K562 (cell line): ENCODE results near the gene PLA2R1. TPM values are rescaled to one million over a fixed set of nuclear protein-coding genes. Genes with fewer than 3 reads are reported as not detected.

ENCODE experiments used
- ATAC-seq: fragments of 200-7000 bp; cut with Tn5 transposase; 3 replicates; pipeline ENCODE4 v1.9.1; 2020; ENCODE audit warnings: moderate library complexity
- BruUV-seq: library from RNA; stranded (reverse); fragments of 400-500 nt; replicated peaks from 2 replicates; lab custom pipeline; 2021; lab: Mats Ljungman, UMichigan
- CTCF ChIA-PET: fragments of 300-600 bp; formaldehyde crosslinking; extraction: SDS; loops from one replicate; lab custom pipeline; 2021; ENCODE audit warnings: low intra/inter-chr PET ratio; lab: Yijun Ruan, JAX
- POLR2A ChIA-PET: fragments of 300-600, 350-650 bp; sonication (Branson Sonifier 250); formaldehyde crosslinking; extraction: SDS; loops from one replicate; lab custom pipeline; 2021; ENCODE audit warnings: antibody characterized with exemption, inconsistent platforms; lab: Yijun Ruan, JAX
- DNase-seq, 4 experiments: peaks; one replicate each; pipeline versions ENCODE4 v3.0.0 to v3.0.0-alpha.2; 2011 to 2018; ENCODE audit warnings: low spot score in 3 of 4, mixed read lengths in 3 of 4; ENCODE audit errors: extremely low read depth in 1 of 4
- FAIRE-seq: peaks from 2 replicates; lab custom pipeline; 2011; peaks lifted over from hg19 to GRCh38; lab: Jason Lieb, UNC
- H2AFZ ChIP-seq: 2 replicates; pipeline ENCODE4 v1.6.0; 2011; ENCODE audit warnings: low read depth, low read length, control low read depth, inconsistent platforms
- H3K27ac ChIP-seq: fragments of 200-600 bp; 3 replicates; pipeline ENCODE4 v1.8.0; 2011; ENCODE audit warnings: low read depth, mild to moderate bottlenecking, control low read depth, inconsistent platforms, low read length, moderate library complexity, mixed read lengths; ENCODE audit errors: extremely low read depth
- H3K27me3 ChIP-seq, 2 experiments: fragments of 300-600 bp in 1 of 2; 2 replicates in 1 of 2; 3 replicates in 1 of 2; pipeline versions ENCODE4 v1.6.0 to v1.8.0; 2011; ENCODE audit warnings: inconsistent platforms in 2 of 2, low read length in 2 of 2, mild to moderate bottlenecking in 1 of 2, mixed read lengths in 1 of 2, moderate library complexity in 1 of 2; ENCODE audit not compliant: control insufficient read depth in 2 of 2, insufficient read depth in 2 of 2
- H3K36me3 ChIP-seq: fragments of 300-600 bp; 3 replicates; pipeline ENCODE4 v1.8.0; 2011; ENCODE audit warnings: mild to moderate bottlenecking, low read length, inconsistent platforms; ENCODE audit not compliant: control insufficient read depth, insufficient read depth
- H3K4me1 ChIP-seq, 2 experiments: fragments of 200-600 bp in 1 of 2; replicated peaks in 1 of 2; 2 replicates in 1 of 2; 3 replicates in 1 of 2; pipeline versions ENCODE4 v1.5.1 to v1.8.0; 2011; ENCODE audit warnings: inconsistent platforms in 2 of 2, low read length in 2 of 2, mild to moderate bottlenecking in 1 of 2, mixed read lengths in 1 of 2, moderate library complexity in 1 of 2; ENCODE audit not compliant: control insufficient read depth in 2 of 2, insufficient read depth in 2 of 2
- H3K4me2 ChIP-seq: 2 replicates; pipeline ENCODE4 v1.6.1; 2011; ENCODE audit warnings: low read length, control low read depth, inconsistent platforms, mixed read lengths; ENCODE audit not compliant: insufficient read depth
- H3K4me3 ChIP-seq: fragments of 200-600 bp; sonication (generic), shearing (Covaris generic); 2 replicates; pipeline ENCODE4 v1.5.1; 2016; ENCODE audit warnings: control low read depth, inconsistent platforms
- H3K79me2 ChIP-seq: fragments of 200-600 bp; 3 replicates; pipeline ENCODE4 v1.8.0; 2011; ENCODE audit warnings: low read length, inconsistent platforms; ENCODE audit not compliant: control insufficient read depth, insufficient read depth
- H3K9ac ChIP-seq, 2 experiments: 2 replicates each; pipeline versions ENCODE4 v1.6.0 to v1.6.1; 2011; ENCODE audit warnings: low read depth in 2 of 2, low read length in 2 of 2, control low read depth in 1 of 2, inconsistent platforms in 1 of 2, mild to moderate bottlenecking in 1 of 2, mixed read lengths in 1 of 2; ENCODE audit not compliant: insufficient read depth in 1 of 2
- H3K9me1 ChIP-seq: one replicate; pipeline ENCODE4 v1.6.0; 2011; ENCODE audit warnings: inconsistent platforms, mild to moderate bottlenecking, low read length, moderate library complexity; ENCODE audit not compliant: control insufficient read depth, insufficient read depth
- H3K9me3 ChIP-seq: replicated peaks from 2 replicates; pipeline ENCODE4 v1.5.1; 2011; ENCODE audit warnings: low read depth, low read length, inconsistent platforms; ENCODE audit not compliant: control insufficient read depth, insufficient read depth
- H4K20me1 ChIP-seq: replicated peaks from 2 replicates; pipeline ENCODE4 v1.6.1; 2011; ENCODE audit warnings: low read length, inconsistent platforms, mixed read lengths; ENCODE audit not compliant: control insufficient read depth, insufficient read depth
- BDP1 ChIP-seq: IDR thresholded peaks from 3 replicates; pipeline ENCODE4 v1.6.1; 2011; ENCODE audit not compliant: insufficient read length, insufficient read depth
- HDAC1 ChIP-seq, 2 experiments: fragments of 450-650 bp; IDR thresholded peaks; 2 replicates each; pipeline ENCODE4 v1.6.1; 2016 to 2017; ENCODE audit warnings: inconsistent platforms in 1 of 2, mild to moderate bottlenecking in 1 of 2, moderate library complexity in 1 of 2
- JUND ChIP-seq, 2 experiments: IDR thresholded peaks; 2 replicates in 1 of 2; 3 replicates in 1 of 2; pipeline ENCODE4 v1.6.1; 2011; ENCODE audit warnings: borderline replicate concordance in 2 of 2, low read depth in 2 of 2, low read length in 2 of 2, improper control_type of control experiment in 1 of 2, missing biosample characterization in 1 of 2, missing genetic modification characterization in 1 of 2, missing genetic modification reagents in 1 of 2
- MBD2 ChIP-seq: sonication (generic); IDR thresholded peaks from 2 replicates; pipeline ENCODE4 v1.6.1; 2016; ENCODE audit warnings: low read depth, borderline replicate concordance
- MYC ChIP-seq, 2 experiments: fragments of 250-450 bp in 1 of 2; sonication (Bioruptor Pico) in 1 of 2; IDR thresholded peaks; 2 replicates each; pipeline versions ENCODE4 v1.5.1 to v1.6.1; 2012 to 2021; ENCODE audit warnings: low read depth in 2 of 2, borderline replicate concordance in 1 of 2, improper control_type of control experiment in 1 of 2, low read length in 1 of 2, mild to moderate bottlenecking in 1 of 2, moderate library complexity in 1 of 2
- NFYB ChIP-seq: IDR thresholded peaks from 2 replicates; pipeline ENCODE4 v1.6.1; 2011; ENCODE audit warnings: mild to moderate bottlenecking, moderate library complexity; ENCODE audit not compliant: insufficient read length; ENCODE audit errors: extremely low read depth
- PML ChIP-seq: IDR thresholded peaks from 2 replicates; pipeline ENCODE4 v1.6.1; 2012; ENCODE audit warnings: low read length, inconsistent platforms
- RAD51 ChIP-seq: fragments of 450-650 bp; IDR thresholded peaks from 2 replicates; pipeline ENCODE4 v1.7.1; 2016; ENCODE audit warnings: low read depth, mild to moderate bottlenecking, borderline replicate concordance
- SMARCC2 ChIP-seq: fragments of 450-650 bp; IDR thresholded peaks from 2 replicates; pipeline ENCODE4 v1.6.1; 2017; ENCODE audit warnings: antibody characterized with exemption, moderate library complexity, mild to moderate bottlenecking, low read depth
- SNRNP70 ChIP-seq: fragments of 200-400 bp; formaldehyde crosslinking; optimal IDR thresholded peaks from 2 replicates; pipeline ENCODE3; 2017; ENCODE audit warnings: low read depth, low read length
- SRSF7 ChIP-seq: fragments of 200-400 bp; formaldehyde crosslinking; optimal IDR thresholded peaks from 2 replicates; pipeline ENCODE3; 2017; ENCODE audit warnings: mild to moderate bottlenecking, low read depth, low read length
- SUPT5H ChIP-seq: fragments of 450-650 bp; IDR thresholded peaks from 2 replicates; pipeline ENCODE4 v1.6.1; 2016
- TGIF2 ChIP-seq: sonication (generic); formaldehyde crosslinking; IDR thresholded peaks from 2 replicates; pipeline ENCODE4 v1.8.1; 2022; ENCODE audit warnings: mild to moderate bottlenecking, missing genetic modification reagents, moderate library complexity
- ZNF212 ChIP-seq: fragments of 450-650 bp; formaldehyde crosslinking; IDR thresholded peaks from 2 replicates; pipeline ENCODE4 v1.4.0; 2020; ENCODE audit warnings: mild to moderate bottlenecking
- WGBS: fragments of 100-300 bp; shearing (Covaris generic); methylation state at CpG from one replicate; pipeline ENCODE4 v1.1.6; 2016; ENCODE audit warnings: low coverage, mixed read lengths; ENCODE audit not compliant: insufficient coverage; ENCODE audit errors: missing lambda C conversion rate; 5-methylcytosine and 5-hydroxymethylcytosine counted together
- in situ Hi-C: fragments of 300-500 bp; cut with MboI; formaldehyde crosslinking; loops from 4 replicates; pipeline ENCODE4 v1.15.0; 2018; ENCODE audit warnings: inconsistent platforms, mixed read lengths
- intact Hi-C: fragments of 100-400 bp; cut with micrococcal nuclease; formaldehyde crosslinking; loops from 2 replicates; pipeline ENCODE4 v1.14.2; 2022
- polyA plus RNA-seq, 8 experiments: library from polyadenylated mRNA; depleted of rRNA in 4 of 8; stranded (reverse) in 5 of 8; unstranded in 3 of 8; fragments of >200 nt; fragmentation: Nextera tagmentation in 2 of 8; fragmentation: Illumina TruSeq in 1 of 8; extraction: Ambion mirVana in 2 of 8; extraction: Trizol in 1 of 8; gene quantifications; 2 replicates each; pipeline versions ENCODE4 v1.2.1 to v1.2.3, GENCODE V29; 2011 to 2014; ENCODE audit warnings: inconsistent platforms in 1 of 8, missing spikeins in 1 of 8
- total RNA-seq, 7 experiments: library from RNA; depleted of rRNA in 6 of 7; stranded (reverse); fragments of >200 nt in 6 of 7; fragmentation: Illumina TruSeq in 2 of 7; extraction: Trizol in 2 of 7; gene quantifications; 2 replicates each; pipeline versions ENCODE4 v1.2.1 to v1.2.3, GENCODE V29; 2011 to 2021; ENCODE audit warnings: low replicate concordance in 1 of 7
- TF ChIP-seq, protein P1 (sequence below): sonication (generic); formaldehyde crosslinking; IDR thresholded peaks from 2 replicates; pipeline ENCODE4 v1.9.0; 2022; ENCODE audit warnings: mild to moderate bottlenecking, missing genetic modification reagents

PLA2R1 gene
- total and polyA plus RNA-seq, 9 of the 15 experiments (the other 6 are each of a cell fraction or from before 2014, with no cell fraction given), result not detected

DNA sequence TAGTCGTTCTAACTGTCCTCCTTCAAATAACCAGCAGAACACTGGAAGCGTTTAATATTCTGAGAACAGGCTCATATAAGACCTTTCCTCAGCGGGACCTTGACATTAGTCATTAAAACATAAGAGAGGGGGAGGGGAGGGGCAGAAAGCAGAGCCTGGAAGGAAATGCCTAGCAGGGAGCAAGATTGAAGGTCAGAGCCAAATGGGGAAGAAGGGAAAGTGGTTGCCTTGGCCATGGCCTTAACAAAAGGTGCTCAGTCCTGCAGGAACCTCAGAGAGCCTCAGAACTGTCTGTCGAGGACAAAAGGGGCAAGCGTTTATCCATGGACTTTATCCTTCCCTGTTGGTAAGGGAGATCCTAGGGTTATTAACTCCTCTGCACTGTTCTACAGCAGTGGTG is 856 bp upstream of the PLA2R1 start:
- Histone ChIP-seq H4K20me1 (no peaks in the 10 kb centered on the region), H3K27me3 (peaks cover 21 to 31% of the 10 kb centered on the region in 2 experiments; a peak in 3 of 5 replicates), H3K79me2 (no peaks in the 10 kb centered on the region), H3K4me2 (no peak overlapping the region), H2AFZ (no peak overlapping the region), H3K9me1 (no peaks in the 10 kb centered on the region), H3K36me3 (no peaks in the 10 kb centered on the region), H3K9me3 (no peaks in the 10 kb centered on the region), H3K4me3 (no peak overlapping the region), H3K9ac (no peak overlapping the region), H3K27ac (no peak overlapping the region), H3K4me1 (peaks cover 0 to 7% of the 10 kb centered on the region in 2 experiments; a peak in 1 of 5 replicates)
- ATAC-seq, result no peak
- 0% methylated on average over 5 of the region's 5 CpGs for WGBS
- no peak for DNase-seq
- ChIA-PET POLR2A (interaction anchor here (0.6 kb wide), 1 partner anchor 85 kb away, joined by 3 read pairs; no protein-coding TSS in a partner anchor), CTCF (no interaction called here)
- no TSS peak for BruUV-seq
- in situ Hi-C loops, result no loop called here
- TF ChIP-seq HDAC1 (IDR thresholded peaks at IDR 0.05) (no peak), SRSF7 (no peak), JUND (IDR thresholded peaks at IDR 0.05; ENCODE audit: borderline replicate concordance, low read depth, low read length) (no peak), JUND (tag; IDR thresholded peaks at IDR 0.05; ENCODE audit: borderline replicate concordance, low read depth, low read length) (no peak)
- intact Hi-C loops, result no loop called here
- FAIRE-seq, result no peak

DNA sequence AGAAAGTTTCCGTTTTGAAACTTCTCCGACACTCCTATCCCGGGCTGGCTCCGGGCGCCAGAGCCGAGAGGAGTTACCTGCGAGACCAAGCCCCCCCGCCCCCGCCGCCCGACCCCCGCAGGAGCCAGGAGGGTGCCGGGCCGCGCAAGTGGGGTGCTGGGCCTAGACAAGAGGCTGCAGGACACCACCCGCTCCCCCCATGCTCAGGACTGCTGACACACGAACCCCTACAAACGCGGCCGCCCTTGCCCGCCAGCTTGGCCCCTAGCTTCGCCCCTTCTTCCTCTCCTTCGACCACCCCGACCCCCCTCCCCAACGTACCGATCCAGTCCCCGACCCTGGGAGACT is 497 bp downstream of the PLA2R1 start:
- ChIA-PET CTCF (no interaction called here), POLR2A (no interaction called here)
- Histone ChIP-seq H3K9ac (no peak overlapping the region), H3K4me3 (no peak overlapping the region), H2AFZ (no peak overlapping the region), H3K27ac (no peak overlapping the region), H3K4me1 (peaks cover 0 to 7% of the 10 kb centered on the region in 2 experiments; a peak in 1 of 5 replicates), H3K36me3 (no peaks in the 10 kb centered on the region), H3K27me3 (peaks cover 21 to 31% of the 10 kb centered on the region in 2 experiments; a peak in 3 of 5 replicates), H3K4me2 (no peak overlapping the region), H3K79me2 (no peaks in the 10 kb centered on the region), H3K9me1 (no peaks in the 10 kb centered on the region), H4K20me1 (no peaks in the 10 kb centered on the region), H3K9me3 (no peaks in the 10 kb centered on the region)
- BruUV-seq, result no TSS peak
- DNase-seq, result no peak
- no peak for ATAC-seq
- intact Hi-C loops (no loop called here), in situ Hi-C loops (no loop called here)
- no peak for FAIRE-seq
- WGBS, result 2% methylated on average over 23 of the region's 27 CpGs
- TF ChIP-seq TGIF2 (CRISPR knock-in tag) (no peak), RAD51 (no peak), SMARCC2 (no peak), ZNF212 (no peak), MBD2 (no peak), BDP1 (no peak), SUPT5H (no peak), SNRNP70 (no peak), NFYB (no peak), MYC (IDR thresholded peaks at IDR 0.05; ENCODE audit: low read depth, low read length) (no peak), MYC (CRISPR knock-in tag; IDR thresholded peaks at IDR 0.05; ENCODE audit: borderline replicate concordance, low read depth) (no peak), PML (no peak)
- TF ChIP-seq, protein P1, sequence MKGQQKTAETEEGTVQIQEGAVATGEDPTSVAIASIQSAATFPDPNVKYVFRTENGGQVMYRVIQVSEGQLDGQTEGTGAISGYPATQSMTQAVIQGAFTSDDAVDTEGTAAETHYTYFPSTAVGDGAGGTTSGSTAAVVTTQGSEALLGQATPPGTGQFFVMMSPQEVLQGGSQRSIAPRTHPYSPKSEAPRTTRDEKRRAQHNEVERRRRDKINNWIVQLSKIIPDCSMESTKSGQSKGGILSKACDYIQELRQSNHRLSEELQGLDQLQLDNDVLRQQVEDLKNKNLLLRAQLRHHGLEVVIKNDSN, result no peak
